IPS DF 6.9 (cell line): ENCODE measurements around the gene PPP1R13L.

Experiments
- DNase-seq: peaks from one replicate; pipeline ENCODE4 v3.0.0-alpha.2; 2013; ENCODE audit warnings: low read depth, low spot score
- H3K27ac ChIP-seq: one replicate; pipeline ENCODE4 v1.5.1; 2013; ENCODE audit warnings: low read length, control low read depth
- H3K27me3 ChIP-seq: 2 replicates; pipeline ENCODE4 v1.6.1; 2013; ENCODE audit warnings: mild to moderate bottlenecking, low read length; ENCODE audit not compliant: control insufficient read depth, insufficient read depth
- H3K36me3 ChIP-seq: 2 replicates; pipeline ENCODE4 v1.6.1; 2013; ENCODE audit warnings: low read length; ENCODE audit not compliant: control insufficient read depth, insufficient read depth
- H3K4me1 ChIP-seq: 2 replicates; pipeline ENCODE4 v1.6.1; 2013; ENCODE audit warnings: low read length; ENCODE audit not compliant: control insufficient read depth, insufficient read depth
- H3K4me3 ChIP-seq: 2 replicates; pipeline ENCODE4 v1.5.1; 2013; ENCODE audit warnings: mild to moderate bottlenecking, low read length
- H3K9me3 ChIP-seq: 2 replicates; pipeline ENCODE4 v1.6.1; 2013; ENCODE audit warnings: low read length, inconsistent platforms; ENCODE audit not compliant: control insufficient read depth, insufficient read depth
- WGBS: extraction: QIAGEN DNeasy Blood & Tissue Kit; methylation state at CpG from one replicate; pipeline ENCODE4 v1.1.7; 2013; ENCODE audit warnings: mixed read lengths, missing lambda C conversion rate; ENCODE audit not compliant: insufficient read length, insufficient coverage; 5-methylcytosine and 5-hydroxymethylcytosine counted together

PPP1R13L gene

GRCh38 chr19:45395821-45396617 lies 8.8 kb downstream of the PPP1R13L start:
- Histone ChIP-seq H3K36me3 (no peaks in the 10 kb centered on the region), H3K9me3 (no peaks in the 10 kb centered on the region), H3K27ac (no peak overlapping the region), H3K4me1 (peaks cover 8% of the 10 kb centered on the region; the same call in 1 of the 2 replicates), H3K4me3 (peak overlapping the region; percentile 33; the same call in 1 of the 2 replicates), H3K27me3 (peaks cover 3% of the 10 kb centered on the region; the same call in 1 of the 2 replicates)
- no peak for DNase-seq
- no CpG with 5 or more reads among the region's 59 CpGs for WGBS

- H3K9me3 ChIP-seq: no peaks in the 10 kb centered on the region
- H3K27ac ChIP-seq: no peak overlapping the region
- H3K27me3 ChIP-seq: peaks cover 2% of the 10 kb centered on the region; the same call in 1 of the 2 replicates
- no peak overlapping the region for H3K4me3 ChIP-seq
- H3K4me1 ChIP-seq: peaks cover 4% of the 10 kb centered on the region; the same call in 1 of the 2 replicates
- DNase-seq: no peak
- no CpG with 5 or more reads among the region's 21 CpGs for WGBS
- H3K36me3 ChIP-seq: no peaks in the 10 kb centered on the region
Measured at GRCh38 chr19:45391871-45392665, 12.8 kb downstream of the PPP1R13L start.

- peaks cover 4% of the 10 kb centered on the region; the same call in 1 of the 2 replicates for H3K4me1 ChIP-seq
- no peaks in the 10 kb centered on the region; the same call in 1 of the 2 replicates for H3K27me3 ChIP-seq
- H3K27ac ChIP-seq: no peak overlapping the region
- H3K9me3 ChIP-seq: no peaks in the 10 kb centered on the region
- no peak for DNase-seq
- no CpG with 5 or more reads among the region's 3 CpGs for WGBS
- H3K36me3 ChIP-seq: no peaks in the 10 kb centered on the region
- H3K4me3 ChIP-seq: no peak overlapping the region
Measured at GRCh38 chr19:45391346-45391745, 13.5 kb downstream of the PPP1R13L start.

- H3K4me1 ChIP-seq: peaks cover 6% of the 10 kb centered on the region
- peaks cover 9% of the 10 kb centered on the region; the same call in 1 of the 2 replicates for H3K27me3 ChIP-seq
- no peak for DNase-seq
- no CpG with 5 or more reads among the region's 75 CpGs for WGBS
- H3K9me3 ChIP-seq: no peaks in the 10 kb centered on the region
- H3K27ac ChIP-seq: no peak overlapping the region
- no peaks in the 10 kb centered on the region for H3K36me3 ChIP-seq
- peak overlapping the region; percentile 17; the same call in 1 of the 2 replicates for H3K4me3 ChIP-seq
Measured at GRCh38 chr19:45385392-45386221, 19.3 kb downstream of the PPP1R13L start.

GRCh38 chr19:45382426-45382825 lies 22.4 kb downstream of the PPP1R13L start:
- H3K27ac ChIP-seq: no peak overlapping the region
- H3K27me3 ChIP-seq: peaks cover 9% of the 10 kb centered on the region; the same call in 1 of the 2 replicates
- H3K4me1 ChIP-seq: peaks cover 6% of the 10 kb centered on the region
- no peak overlapping the region for H3K4me3 ChIP-seq
- no peaks in the 10 kb centered on the region for H3K9me3 ChIP-seq
- no CpG with 5 or more reads among the region's 29 CpGs for WGBS
- no peaks in the 10 kb centered on the region for H3K36me3 ChIP-seq
- no peak for DNase-seq

- Histone ChIP-seq H3K9me3 (no peaks in the 10 kb centered on the region), H3K27me3 (peaks cover 4% of the 10 kb centered on the region; the same call in 1 of the 2 replicates), H3K36me3 (no peaks in the 10 kb centered on the region), H3K4me1 (peaks cover 3% of the 10 kb centered on the region; the same call in 1 of the 2 replicates), H3K4me3 (no peak overlapping the region), H3K27ac (no peak overlapping the region)
- DNase-seq: no peak
- no CpG with 5 or more reads among the region's 1 CpG for WGBS
Measured at GRCh38 chr19:45380107-45380506, 24.8 kb downstream of the PPP1R13L start.

GRCh38 chr19:45376045-45376724 lies 28.7 kb downstream of the PPP1R13L start:
- Histone ChIP-seq H3K4me1 (no peaks in the 10 kb centered on the region), H3K36me3 (no peaks in the 10 kb centered on the region), H3K27me3 (no peaks in the 10 kb centered on the region), H3K9me3 (no peaks in the 10 kb centered on the region), H3K27ac (no peak overlapping the region), H3K4me3 (no peak overlapping the region)
- no CpG with 5 or more reads among the region's 13 CpGs for WGBS
- DNase-seq: peak; percentile 79

DNA sequence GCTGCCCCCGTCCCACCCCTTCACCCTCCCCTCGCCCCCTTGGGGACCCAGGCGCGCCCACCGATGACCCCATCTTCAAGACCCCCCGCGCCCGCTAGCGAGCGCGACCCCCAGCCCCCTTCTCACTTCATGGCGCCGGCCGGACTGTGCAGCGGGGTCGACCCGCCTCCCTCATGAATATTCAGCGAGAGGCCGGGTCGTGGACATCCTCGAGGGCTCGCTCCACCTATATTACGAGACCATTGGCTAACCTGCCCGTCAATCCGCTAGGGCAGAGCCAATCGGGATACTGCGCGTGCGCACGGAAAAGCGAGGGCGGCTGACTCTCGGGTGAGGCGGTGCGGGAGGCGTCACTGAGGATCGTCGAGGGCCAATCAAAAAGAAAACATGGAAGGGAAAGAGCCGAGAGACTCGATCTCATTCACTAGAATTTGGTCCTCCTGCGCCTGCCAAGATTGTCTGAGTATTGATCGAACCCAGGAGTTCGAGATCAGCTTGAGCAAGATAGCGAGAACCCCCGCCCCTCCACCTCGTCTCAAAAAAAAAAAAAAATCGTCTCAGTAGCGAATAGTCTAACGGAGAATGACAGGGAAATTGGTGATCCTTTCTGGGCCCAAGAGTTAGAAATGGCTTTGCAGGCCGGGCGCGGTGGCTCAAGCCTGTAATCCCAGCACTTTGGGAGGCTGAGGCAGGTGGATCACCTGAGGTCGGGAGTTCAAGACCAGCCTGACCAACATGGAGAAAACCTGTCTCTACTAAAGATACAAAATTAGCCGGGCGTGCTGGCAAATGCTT lies 34.3 kb downstream of the PPP1R13L start, which contains the start of gene ERCC2:
ERCC2 (minus strand) TSS at position 164 of the 795 bp plus-strand sequence; CDS start at position 131, 33 bp downstream.
- H3K4me3 ChIP-seq: peak within 1 kb of the TSS; percentile 94
- DNase-seq: peak; percentile 98
- peaks cover 4% of the 10 kb centered on the region for H3K4me1 ChIP-seq
- WGBS: no CpG with 5 or more reads among the region's 55 CpGs
- no peaks in the 10 kb centered on the region for H3K27me3 ChIP-seq
- no peaks in the 10 kb centered on the region; the same call in 1 of the 2 replicates for H3K36me3 ChIP-seq
- no peaks in the 10 kb centered on the region; the same call in 1 of the 2 replicates for H3K9me3 ChIP-seq
- no peak within 1 kb of the TSS for H3K27ac ChIP-seq
